Stimulated activated CD8-positive, alpha-beta memory T cell treated with anti-CD3 and anti-CD28 coated beads, Interleukin-4, amount 100 ng/mL, for 24 hours (primary cell): ENCODE measurements around the gene RPGR.

Experiments
- DNase-seq: peaks from one replicate; pipeline ENCODE4 v3.0.0-alpha.2; 2020; ENCODE audit warnings: low read depth

RPGR gene

DNA sequence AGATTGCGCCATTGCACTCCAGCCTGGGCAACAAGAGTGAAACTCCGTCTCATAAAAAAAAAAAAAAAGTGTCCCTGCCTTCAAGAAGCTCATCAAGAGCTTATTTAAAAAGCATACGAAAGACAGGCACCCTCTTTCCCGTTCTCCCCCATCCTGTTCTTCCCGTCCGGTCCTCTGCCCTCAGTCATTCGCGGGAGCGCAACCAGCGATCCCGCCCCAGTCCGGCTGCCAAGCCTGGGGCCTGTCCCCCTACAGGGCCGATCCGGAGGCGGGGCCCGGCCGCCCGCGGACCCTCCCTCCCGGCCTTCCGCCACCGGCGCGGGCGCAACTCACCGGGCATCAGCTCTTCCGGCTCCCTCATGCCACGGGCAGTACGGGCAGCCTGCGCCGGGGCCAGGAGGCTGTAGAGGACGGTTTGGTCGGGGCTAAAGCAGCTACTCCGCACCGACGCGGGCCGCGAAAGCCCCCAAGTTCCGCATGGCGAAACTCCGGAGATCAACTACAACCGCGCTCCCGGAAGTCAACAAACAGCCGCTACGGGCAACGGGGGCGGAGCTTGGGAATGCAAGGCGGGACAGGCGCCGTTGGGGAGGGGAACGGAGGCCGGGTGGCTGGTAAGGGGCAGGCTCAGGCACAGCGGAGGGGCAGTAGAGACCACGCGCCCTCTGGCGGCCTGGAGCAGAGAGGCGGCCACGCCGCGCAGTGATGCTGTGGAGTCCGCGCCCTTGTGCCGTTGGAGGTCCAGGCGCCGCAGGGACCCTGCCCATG, at the start of gene RPGR:
RPGR (minus strand) TSS at position 503 of the 768 bp plus-strand sequence; CDS start at position 361, 142 bp downstream.
- DNase-seq = peak; percentile 86

DNA sequence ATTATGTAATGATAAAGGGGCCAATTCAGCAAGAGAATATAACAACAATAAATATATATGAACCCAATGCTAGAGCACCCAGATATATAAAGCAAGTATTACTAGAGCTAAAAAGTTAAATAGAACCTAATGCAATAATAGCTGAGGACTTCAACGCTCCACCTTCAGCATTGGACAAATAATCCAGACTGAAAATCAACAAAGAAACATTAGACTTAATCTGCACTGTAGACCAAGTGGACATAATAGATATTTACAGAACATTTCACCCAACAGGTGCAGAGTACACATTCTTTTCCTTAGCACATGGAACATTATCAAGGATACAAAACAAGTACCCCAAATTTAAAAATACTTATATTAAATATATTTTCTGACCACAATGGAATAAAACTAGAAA, 49.4 kb upstream of the RPGR start:
- DNase-seq = no peak

DNA sequence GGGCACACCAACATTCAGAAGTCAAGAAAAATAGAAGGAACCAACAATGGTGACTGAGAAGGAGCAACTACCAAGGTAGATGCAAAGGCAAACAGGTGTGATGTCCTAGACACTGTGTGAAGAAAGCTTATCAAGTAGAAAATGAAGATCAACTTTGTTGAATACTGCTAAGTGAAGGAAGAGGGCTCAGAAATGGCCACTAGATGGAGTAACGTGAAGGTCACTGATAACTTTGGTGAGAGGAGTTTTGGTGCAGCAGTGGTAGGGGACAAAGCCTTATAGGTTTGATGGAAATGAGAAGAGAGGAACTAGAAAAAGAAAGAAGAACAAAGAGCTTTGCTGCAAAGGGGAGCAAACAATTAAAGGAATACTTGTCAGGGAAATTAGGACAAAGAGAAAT, 48.6 kb upstream of the RPGR start:
- DNase-seq = no peak

GRCh38 chrX:38374431-38374830, 47.1 kb upstream of the RPGR start:
- no peak for DNase-seq

GRCh38 chrX:38371641-38372040, 44.3 kb upstream of the RPGR start:
- no peak for DNase-seq

- DNase-seq = no peak
Measured at GRCh38 chrX:38368774-38369173, 41.5 kb upstream of the RPGR start.

GRCh38 chrX:38365954-38366353, 38.6 kb upstream of the RPGR start:
- DNase-seq = no peak

DNA sequence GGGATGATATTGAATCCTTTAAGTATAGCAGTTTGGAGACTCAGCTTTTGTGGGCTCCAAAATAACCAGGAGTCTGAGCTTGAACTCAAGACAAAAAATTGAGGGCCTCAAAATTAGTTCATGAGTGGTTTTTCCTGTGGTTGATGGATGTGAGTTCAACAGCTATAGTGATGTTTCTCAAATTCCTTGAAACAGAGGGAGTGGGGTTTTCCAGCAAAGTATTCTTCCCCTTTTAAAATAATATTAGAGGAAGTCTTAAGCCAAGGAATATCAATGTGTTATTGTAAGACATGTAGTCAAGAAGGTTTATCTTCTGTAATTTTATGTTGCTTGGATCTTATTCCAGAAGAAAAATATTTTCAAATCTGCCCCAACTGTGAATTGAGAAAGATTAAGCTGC, 35.7 kb upstream of the RPGR start:
- DNase-seq = no peak

- DNase-seq = no peak
Measured at GRCh38 chrX:38357747-38358673, 30.7 kb upstream of the RPGR start.

DNA sequence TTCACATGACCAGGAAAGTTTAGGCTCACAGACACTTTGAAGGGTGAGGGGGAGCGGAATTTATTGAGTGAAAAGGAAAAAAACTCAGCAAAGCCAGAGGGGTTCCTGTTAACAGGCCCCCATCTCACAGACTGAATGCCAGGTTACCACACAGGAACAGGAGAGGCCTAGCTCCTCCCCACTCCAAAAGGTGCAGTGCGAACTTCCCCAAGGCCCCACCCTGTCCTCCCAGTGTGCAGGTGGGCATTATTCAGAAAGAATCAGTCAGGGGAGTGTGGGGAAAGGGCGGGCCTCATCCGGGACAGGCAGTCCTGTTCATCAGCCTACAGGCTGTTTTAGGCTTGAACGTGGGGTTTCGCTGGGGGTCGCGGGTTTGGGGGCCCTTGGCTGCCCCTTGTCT, 29.1 kb upstream of the RPGR start:
- DNase-seq = no peak

GRCh38 chrX:38352362-38352761, 25.1 kb upstream of the RPGR start, which contains the start of gene OTC:
Gene OTC (plus strand): TSS chrX:38352604. CDS start chrX:38352697, 93 bp downstream.
- DNase-seq = no peak

DNA sequence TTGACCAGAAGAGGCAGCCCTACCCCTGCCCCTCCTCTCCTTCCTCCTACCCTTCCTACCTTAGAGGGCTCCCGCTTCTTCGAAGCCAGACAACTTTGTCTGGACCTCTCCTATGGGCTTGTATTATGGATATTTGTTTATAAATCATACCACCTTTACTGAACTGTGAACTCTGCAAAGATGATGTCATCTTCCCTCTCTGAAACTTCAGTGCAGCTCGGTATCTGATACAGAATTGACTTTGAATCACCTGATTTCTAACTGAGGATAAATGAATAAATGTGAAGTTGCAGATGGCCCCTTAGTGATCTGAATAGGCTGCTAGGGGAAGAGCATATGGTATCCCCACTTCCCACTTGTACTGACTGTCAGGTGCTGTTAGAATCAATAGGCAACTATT, 24.0 kb upstream of the RPGR start:
- DNase-seq = no peak

DNA sequence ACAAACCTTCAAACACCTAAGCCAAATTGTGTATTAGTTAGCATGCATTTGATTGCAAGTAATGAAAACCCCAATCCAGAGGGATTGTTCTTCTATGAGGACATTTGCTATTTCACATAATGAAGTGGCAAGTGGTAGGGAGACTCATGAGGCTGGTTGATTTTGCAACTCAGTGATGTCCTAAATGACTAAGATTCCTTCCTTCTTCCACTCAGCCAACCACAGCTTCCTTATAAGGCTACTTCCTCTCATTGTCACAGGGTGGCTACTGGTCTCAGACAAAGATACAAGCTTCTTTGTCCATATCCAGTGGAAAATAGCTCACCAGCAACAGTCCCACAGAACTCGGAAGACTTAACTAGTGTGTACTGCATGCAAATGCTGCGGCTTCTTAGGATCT, 19.8 kb upstream of the RPGR start:
- DNase-seq = no peak

GRCh38 chrX:38346150-38346549, 18.8 kb upstream of the RPGR start:
- no peak for DNase-seq

DNA sequence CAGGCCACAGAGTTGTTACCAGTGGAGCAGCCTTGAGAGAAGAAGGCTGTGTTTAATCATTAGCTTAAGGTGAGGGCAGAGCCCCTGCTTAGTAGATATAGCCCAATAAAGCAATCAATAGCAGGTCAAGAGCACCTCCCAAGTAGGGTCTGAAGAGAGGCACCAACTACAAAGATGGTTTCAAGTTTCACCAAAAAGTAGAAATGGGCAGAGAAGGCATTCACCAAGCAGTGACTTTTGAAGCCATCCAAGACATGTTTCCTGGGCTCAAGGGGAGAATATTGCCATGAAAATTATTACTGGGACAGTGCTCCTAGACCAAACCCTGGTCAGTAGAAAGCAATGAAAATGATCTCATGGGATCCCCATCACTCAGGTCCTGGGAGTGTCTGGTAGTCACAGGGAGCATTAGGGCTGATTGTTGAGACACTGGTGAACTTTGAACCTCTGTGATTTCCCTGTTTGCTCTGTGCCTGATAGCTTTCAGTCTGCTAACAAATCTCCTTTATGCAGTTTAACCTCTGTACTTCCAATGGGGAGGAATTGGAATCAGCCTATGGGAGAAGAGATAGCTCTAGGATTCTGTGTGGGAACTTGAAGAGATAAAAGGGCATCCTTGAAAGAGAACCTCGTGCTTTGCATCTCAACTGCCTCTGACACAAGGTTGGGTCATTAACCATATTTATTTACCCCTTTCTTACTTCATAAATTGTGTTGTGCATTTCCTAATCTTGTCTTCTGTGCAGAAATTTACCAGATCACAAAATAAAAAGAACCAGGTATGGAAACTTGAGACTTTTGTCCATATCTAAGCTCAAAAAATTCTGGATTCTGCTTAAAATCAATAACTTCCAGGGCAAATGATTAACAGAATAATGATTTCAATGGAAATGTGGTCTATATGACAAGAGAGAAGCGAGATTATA, 15.8 kb upstream of the RPGR start:
- no peak for DNase-seq

DNA sequence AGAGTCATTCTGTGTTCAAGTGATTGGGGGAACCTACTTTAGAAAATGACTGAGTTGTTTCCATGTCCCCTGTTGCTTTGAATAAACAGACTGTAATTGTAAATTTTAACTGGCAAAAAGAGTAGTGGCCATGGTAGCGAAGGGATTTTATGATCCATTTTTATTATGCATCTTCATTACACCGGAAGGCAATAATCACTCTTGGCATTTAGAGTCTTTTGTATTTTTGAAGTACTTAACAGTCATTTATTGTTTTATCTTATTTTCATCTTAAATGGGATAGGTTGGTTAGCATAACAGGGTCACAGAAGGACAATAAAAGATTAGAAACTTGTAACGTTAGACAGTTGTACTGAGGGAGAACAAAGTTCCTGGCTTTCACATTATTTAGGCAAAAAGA, 14.1 kb upstream of the RPGR start:
- no peak for DNase-seq

DNA sequence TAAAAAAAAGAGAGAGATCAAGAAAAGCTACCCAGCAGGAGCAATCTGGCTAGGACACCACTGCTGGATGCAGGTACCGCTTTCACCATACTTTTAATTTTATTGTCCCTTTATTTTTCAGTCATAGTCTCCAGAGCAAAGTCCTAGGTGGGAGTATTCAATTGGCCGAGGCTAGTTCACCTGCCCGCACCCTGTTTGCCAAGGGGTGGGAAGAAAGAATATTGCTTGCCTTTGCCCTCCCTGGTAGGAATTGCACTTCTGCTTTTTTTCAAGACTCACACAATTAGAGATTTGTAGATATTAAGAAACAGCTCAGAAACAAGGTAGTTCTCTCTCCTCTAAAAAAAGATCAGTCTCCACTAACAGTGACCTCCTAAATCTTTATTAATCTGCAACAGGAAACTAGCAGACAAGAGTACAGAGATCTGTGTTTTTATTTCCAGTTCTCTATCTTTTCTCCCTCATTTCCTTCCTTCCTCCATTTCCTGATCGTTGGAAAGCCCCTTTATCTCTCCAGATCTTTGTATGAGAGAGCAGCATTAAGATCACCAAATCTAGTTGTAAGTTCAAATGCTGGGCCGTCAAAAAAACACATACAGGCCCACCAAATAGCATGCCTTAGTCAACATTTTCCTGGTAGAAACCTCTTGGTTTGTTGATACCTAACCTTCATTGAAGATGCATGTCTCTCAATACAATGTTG, 9.4 kb upstream of the RPGR start:
- no peak for DNase-seq

GRCh38 chrX:38335382-38335781, 8.1 kb upstream of the RPGR start:
- no peak for DNase-seq

DNA sequence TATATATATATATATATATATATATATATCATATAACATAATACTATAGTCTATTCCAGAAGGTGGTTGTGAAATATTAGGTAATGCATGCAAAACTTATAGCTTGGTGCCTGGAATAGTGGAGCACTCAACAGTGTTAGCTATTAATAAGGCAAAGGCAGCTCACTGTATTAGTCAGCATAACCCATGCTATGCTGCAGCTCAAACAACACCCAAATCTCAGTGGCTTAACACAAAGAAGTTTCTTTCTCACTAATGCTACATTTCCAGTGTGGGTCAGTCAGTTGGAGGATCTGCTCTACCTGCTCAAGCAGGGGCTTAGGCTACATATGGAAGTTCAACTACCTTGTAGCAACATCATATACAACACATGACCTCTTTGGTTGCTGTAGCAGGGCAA, 5.2 kb upstream of the RPGR start:
- no peak for DNase-seq

- DNase-seq = no peak
Measured at GRCh38 chrX:38327775-38328081, 419 bp upstream of the RPGR start.

DNA sequence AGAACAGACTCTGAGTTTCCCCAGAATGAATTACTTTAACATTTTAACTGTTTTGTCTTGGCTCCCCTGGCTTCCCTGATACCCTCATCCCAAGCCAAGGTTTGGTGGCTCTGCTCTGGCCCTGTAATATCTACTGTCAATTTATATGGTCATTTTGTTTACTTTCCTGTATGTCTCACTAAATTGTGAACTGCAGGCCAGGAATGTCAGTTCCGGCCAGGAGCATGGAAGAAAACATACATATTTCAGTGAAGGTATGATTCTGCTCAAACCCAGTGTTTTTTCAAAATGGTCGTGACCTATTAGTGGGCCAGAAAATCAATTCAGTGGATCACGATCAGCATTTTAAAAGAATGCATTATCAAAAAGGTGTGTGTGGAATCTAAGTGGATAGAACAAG, 1.2 kb downstream of the RPGR start:
- no peak for DNase-seq

GRCh38 chrX:38320819-38321218, 6.5 kb downstream of the RPGR start:
- no peak for DNase-seq
